GM04504 (cell line): ENCODE data around the gene CACNA1I.

ENCODE experiments used
- DNase-seq: peaks from one replicate; pipeline ENCODE4 v3.0.0-alpha.2; 2012; ENCODE audit warnings: low read depth

Gene CACNA1I

DNA sequence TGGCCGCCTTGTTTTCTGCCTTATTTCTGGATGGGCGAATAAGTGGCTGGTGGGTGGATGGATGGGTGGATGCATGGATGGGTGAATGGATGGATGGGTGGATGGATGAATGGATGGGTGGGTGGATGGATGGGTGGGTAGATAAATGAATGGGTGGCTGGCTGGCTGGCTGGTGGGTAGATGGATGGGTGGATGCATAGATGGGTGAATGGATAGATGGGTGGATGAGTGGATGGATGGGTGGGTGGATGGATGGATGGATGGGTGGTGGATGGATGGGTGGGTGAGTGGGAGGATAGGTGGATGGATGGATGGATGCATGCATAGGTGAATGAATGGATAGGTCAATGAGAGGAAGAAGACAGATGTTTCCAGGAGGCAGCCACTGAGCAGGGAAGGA is 98.9 kb downstream of the CACNA1I start:
- no peak for DNase-seq

DNA sequence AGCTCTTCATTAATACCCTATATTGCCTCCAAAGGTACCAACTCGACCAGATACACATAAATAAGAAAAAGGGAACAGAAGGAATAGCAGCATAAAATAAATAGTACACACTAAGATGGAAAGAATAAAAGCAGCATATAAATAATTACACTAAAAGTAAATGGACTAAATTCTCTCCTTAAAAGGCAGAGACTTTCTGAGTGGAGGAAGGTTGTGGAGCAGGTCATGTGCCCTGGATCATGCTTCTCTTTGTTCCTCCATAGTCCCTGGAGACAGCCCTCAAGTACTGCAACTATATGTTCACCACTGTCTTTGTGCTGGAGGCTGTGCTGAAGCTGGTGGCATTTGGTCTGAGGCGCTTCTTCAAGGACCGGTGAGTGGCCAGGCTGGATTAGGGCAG is 101.4 kb downstream of the CACNA1I start:
- DNase-seq, result no peak

DNA sequence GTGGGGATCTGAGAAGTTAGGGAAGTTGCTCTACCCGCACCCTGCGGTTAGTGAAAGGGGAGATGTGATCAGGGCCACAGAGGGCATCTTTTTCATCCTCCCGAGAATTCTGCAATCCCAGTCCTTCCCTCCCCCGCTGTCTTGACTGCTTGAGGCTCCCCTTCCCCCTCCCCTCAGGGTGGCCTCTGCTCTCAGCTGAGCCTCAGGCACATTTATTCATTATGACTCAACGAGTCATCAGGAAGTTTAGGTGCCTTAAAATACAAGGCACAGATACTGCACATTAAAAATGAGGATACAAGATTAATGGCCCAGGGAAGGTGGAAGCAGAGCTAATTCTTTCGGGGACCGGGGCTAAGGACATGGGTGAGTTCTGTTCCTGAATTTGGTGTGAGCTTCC is 104.0 kb downstream of the CACNA1I start:
- no peak for DNase-seq

DNA sequence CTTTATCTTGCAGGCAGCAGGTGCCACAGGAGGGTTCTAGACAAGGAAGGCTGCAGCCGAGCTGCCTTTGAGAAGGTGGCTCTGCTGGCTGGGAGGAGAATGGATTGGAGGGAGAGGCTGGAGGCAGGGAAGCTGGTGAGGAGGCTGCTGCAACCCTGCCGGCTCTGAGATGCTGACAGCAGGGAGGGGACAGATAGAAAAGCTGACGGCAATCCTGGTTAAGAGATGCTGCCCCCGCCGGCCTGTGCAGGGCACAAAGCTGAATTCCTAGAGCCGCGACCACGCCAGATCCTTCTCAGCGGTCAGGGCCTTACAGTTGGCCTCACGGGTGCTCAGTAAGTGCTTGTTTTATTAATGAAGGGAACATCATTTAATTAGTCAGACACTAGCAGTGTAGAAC is 105.4 kb downstream of the CACNA1I start:
- no peak for DNase-seq

DNA sequence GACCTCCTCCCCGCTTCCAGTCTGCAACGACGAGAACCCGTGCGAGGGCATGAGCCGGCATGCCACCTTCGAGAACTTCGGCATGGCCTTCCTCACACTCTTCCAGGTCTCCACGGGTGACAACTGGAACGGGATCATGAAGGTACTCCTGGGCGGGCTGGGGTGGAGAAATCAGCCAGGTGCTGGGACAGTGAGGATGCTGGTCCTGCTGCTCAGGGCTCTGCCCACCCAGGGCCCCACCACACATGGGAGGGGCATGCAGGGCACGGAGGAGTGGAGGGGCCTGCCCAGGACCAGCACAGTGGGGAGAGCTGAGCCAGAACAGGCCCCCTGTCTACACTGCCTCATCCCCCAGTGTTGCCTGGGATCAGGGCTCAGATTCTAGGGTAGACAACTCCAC is 107.4 kb downstream of the CACNA1I start:
- no peak for DNase-seq

DNA sequence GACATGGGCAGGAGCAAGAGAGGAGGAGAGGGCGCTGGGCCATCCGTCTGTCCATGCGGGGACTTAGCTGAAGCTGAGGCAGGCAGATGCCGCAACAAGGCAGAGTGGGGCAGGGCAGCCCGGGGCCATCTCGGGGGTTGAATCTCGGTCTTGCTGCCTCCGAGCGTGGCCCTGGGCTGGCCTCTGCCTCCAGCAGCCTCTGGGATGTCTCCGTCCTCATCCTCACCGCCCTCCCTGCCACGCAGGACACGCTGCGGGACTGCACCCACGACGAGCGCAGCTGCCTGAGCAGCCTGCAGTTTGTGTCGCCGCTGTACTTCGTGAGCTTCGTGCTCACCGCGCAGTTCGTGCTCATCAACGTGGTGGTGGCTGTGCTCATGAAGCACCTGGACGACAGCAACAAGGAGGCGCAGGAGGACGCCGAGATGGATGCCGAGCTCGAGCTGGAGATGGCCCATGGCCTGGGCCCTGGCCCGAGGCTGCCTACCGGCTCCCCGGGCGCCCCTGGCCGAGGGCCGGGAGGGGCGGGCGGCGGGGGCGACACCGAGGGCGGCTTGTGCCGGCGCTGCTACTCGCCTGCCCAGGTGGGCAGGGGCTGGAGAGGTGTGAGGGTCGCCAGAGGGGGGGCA is 108.4 kb downstream of the CACNA1I start:
- DNase-seq, result no peak

DNA sequence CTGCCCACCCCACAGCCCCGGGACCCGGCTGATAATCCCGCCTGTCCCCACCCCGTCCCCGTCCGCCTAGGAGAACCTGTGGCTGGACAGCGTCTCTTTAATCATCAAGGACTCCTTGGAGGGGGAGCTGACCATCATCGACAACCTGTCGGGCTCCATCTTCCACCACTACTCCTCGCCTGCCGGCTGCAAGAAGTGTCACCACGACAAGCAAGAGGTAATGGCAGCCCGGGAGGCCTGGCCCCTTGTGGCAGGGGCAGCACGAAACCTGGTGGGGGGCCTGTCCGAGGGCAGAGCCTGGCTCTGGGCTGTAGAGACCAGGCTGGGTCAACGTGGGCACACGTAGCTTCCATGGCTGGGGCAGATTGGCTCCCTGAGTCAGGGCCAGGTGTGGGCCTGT is 109.1 kb downstream of the CACNA1I start:
- no peak for DNase-seq

DNA sequence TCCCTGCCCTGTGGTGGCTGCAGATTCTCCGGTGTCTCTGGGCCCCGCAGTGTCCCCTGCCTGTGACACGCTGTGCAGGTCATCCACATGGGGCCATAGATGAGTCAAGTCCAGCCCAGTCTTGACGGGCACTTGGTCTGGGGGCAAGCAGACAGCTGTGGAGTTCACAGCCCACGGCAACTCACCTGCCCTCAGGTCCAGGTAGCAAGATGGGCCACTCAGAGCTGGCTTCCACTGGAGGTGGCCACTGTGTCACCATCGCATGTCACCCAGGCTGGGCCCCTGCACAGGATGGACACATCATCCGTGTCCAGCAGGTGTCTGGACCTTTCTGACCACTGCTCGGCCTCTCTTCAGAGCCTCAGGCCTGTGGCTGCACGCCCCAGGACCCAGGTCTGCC is 109.9 kb downstream of the CACNA1I start:
- DNase-seq, result no peak

DNA sequence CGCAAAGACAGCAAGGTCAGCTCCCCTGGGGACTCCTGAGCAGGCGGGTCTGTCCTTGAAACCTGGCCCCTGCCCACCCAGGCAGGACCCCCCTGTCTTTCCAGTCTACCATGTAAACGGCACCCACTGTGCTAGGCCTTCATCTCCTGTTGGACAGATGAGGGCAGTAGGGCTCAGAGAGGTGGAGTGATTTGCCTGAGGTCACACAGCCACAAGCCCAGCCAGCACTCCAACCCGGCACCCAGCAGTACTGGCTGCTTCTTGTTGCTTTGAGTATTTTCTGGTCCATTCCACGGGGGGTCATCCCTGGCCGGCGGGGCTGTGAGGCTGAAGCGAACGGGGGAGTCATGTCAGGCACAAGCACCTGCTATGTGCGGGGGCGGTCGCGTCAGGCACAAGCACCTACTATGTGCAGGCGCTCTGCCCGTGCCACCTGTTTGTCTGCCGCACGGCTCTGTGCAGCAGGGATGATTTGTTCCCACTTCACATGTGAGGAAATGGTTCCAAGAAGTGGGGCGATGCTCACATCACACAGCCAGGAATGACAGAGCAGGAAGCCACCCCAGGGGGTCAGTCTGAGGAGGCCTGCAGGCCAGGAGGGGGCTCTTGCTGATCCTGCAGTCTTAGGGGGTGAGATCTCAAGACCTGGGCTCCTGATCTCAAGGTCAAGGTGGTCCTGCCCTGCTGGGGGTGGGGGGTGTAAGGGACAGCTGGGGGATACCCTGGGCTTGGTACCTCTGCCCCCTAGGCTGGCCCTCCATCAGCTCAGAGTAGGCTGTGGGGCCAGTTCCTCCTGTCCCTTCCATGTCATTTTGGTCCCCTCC is 110.7 kb downstream of the CACNA1I start:
- no peak for DNase-seq

DNA sequence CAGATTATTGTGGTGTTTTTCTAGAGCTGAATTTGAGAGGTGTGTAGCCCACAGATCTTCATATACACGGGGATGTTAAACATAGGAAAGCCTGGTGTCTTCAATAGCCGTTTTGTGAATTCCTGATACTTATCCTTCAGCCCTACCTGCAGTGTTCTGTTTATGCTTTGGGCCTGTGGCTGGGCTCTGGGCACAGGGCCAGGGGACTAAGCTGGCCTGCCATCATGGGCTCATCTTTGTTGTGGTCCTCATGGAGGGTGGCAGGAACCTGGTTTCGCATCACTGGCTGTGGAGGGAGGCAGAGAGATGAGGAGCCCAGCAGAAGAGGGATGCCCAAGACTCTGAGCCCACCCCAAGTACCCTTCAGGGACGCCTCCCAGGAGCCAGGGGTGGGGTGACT is 112.4 kb downstream of the CACNA1I start:
- DNase-seq, result no peak

DNA sequence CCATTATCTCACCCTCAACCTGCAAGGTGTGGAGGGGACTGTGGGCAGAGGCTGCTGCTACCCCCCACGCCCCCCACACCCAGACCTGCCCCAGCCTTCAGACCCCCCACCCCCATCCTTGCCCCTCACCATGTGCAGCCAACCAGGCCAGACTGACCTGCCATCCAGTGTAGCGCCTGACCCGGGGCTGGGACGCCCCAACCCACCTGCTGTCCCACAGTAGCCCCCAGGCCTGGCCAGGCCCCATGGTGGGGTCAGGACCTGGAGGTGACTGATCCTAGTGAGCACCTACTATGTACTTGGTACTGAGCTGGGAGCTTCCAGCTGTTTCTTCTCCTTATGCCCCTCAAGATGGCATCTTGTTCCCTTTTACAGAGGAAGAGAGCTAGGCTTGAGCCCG is 113.1 kb downstream of the CACNA1I start:
- DNase-seq, result no peak

DNA sequence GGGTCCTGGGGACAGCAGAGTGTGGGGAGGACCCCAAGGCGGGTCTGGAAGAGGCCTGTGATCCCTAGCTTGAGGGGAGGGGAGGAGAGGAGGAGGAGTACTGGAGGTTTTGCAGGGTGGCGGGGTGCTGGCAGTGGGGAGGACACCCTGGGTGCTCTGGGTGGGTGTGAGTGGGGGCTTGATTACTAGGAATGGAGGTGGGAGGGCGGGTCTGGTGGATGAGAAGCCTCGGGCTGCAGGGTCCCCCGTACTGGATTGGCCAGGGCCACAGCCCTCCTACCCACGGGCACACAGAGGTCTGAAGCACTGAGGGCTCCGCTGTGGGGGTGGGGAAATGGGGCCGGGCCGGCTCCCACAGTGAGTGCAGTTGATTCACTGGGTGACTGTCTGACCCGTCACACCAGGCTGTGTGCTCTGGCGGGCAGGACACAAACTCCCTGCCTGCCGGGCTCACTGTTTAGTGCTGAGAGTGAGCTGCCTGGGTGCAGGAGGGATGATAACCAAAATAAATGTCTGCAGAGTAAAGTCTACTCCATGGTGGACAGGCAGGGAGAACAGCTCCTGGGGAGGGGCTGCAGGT is 114.2 kb downstream of the CACNA1I start:
- no peak for DNase-seq

DNA sequence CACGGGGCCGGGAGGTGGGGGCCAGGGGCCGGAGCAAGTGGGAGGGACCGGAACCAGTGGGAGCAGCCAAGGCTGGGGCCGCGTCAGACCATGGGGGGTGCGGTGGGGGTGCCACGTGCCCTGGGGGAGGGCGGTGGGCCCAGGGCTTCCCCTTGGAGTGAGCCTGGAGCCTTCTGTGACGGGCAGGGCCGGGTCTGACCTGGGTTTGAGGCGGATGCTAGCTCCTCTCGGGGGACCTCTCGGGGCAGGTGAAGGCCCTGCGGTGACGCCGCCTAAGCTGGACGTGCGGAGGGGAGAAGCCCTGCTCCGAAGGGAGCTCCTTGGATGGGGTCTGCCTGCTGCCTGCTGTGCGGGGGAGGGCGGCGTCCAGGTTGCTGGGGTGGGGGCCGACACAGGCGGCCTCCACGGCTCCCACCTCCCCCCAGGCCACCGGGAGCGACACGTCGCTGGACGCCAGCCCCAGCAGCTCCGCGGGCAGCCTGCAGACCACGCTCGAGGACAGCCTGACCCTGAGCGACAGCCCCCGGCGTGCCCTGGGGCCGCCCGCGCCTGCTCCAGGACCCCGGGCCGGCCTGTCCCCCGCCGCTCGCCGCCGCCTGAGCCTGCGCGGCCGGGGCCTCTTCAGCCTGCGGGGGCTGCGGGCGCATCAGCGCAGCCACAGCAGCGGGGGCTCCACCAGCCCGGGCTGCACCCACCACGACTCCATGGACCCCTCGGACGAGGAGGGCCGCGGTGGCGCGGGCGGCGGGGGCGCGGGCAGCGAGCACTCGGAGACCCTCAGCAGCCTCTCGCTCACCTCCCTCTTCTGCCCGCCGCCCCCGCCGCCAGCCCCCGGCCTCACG is 115.0 kb downstream of the CACNA1I start:
- DNase-seq, result no peak

DNA sequence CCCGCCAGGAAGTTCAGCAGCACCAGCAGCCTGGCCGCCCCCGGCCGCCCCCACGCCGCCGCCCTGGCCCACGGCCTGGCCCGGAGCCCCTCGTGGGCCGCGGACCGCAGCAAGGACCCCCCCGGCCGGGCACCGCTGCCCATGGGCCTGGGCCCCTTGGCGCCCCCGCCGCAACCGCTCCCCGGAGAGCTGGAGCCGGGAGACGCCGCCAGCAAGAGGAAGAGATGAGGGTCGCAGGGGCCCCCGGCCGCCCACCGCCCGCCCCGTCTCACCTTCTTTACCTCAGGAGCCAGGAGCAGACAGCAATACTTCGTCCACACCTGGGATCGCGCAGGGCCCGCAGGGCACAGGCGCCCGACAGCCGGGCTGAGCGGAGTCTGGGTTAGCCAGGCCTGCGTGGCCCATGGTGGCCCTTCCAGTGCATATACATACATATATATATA is 115.6 kb downstream of the CACNA1I start:
- DNase-seq, result no peak

DNA sequence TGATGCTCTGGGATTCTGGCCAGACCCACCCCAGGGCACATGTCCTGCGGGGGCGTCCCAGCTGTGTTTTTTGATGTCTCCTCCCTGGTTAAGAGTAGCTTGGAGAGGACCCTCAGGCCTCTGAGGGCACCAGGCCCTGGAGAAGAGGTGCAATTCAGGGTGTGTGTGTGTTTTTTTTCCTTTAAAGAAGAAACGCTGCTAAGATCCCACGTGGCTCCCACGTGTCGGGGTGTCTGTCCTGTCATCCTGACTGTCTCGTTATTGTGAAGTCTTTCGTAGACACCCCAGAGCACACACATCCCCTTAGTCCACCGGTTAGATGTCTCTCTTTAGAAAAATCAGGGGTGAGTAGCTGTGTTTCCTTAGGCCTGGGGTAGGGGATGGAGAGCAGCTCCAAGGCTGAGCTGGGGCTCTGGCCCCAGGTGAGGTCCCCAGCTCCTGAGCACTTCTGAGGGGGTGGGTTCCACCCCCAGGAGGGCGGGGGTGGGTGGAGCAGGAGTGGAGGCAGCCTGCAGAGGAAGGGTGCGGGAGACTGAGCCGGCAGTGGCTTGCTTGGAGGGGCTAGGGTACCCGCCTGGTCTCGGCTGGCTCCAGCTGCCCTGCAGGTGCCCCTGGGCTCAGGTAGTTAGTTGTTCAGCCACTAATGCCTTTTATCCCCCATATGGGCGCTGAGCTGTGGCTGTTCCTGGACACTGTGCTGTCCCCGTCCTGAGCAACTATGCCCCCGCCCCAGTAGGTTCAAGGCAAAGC is 116.4 kb downstream of the CACNA1I start:
- no peak for DNase-seq

DNA sequence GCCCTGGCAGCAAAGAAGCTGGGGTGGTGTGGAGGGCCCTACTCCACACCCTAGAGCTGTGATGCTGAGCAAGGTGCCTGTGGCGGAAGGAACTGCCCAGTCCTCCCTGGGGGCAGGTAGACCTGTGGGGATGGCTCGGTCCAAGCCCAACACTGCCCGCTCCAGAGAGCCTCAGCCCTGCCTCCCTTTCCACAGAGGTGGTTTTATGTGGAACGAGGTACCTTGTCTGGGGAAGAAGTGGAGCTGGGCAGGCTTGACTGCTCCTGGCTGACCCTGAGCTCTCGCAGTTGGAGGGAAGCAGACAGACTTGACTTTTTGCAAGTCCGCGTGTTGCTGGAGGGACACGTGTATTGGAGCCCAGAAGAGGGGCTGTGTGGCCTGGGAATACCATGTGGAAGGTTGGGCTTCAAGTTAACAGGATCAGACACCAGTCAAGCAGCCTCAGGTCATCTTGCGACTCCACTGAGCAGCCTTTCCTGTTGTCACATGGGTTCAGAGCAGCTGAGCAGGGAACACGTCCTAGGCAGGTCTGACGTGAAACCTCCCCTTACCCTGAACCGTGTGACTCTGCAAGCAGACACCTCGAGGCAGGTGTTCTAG is 117.7 kb downstream of the CACNA1I start:
- DNase-seq, result no peak

DNA sequence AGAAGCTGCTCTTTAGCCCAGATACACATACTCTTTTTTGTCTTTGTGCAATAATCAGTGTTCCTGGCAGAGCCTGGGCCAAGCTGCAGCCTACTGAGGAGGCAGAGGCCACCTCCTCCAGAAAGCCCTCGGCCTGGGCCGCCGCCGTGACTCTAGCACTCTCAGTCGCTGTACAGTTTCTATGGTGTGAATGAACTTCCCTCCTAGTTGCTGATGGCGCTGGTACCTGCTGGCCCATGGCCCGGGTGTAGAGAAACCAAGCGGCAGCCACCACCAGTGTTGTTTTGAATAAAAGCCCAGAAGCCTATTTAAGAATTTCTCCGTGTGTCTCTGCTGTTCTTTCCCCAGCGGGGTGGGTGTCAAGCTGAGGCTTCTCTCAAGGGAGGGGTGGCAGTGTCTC is 118.9 kb downstream of the CACNA1I start:
- DNase-seq, result no peak

DNA sequence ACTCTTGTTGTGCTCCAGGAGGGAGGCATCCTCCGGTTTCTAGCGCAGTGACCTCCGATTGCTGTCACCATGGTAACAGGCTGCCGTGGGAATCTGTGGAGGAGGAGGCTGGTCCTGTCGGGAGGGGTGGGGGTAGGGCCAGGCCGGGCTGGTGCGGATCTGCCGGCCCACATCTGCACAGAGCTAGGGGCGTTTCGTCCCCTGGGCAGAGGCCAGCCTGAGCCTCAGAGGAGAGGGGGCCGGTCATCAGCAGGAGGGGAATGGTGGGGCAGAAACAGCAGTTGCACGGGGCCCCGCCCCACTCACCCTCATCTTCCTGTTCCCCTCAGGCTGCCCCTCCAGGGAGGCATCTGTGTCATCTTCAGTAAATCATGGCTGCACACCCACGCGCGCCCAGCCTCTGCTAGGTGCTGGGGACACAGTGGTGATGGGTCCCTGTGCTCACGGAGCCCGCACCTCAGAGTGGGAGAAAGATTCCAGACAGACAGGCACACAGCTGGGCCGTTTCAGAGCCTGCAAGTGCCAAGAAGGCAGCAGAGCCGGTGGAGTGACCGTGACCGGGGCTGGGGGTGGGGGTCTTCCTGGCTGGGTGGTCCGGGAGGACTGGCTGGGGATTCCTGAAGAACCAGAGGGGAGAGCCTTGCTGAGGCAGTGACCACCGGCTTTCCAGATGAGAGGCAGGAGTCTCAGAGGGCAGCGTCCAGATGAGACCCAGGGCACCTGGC is 120.5 kb downstream of the CACNA1I start:
- DNase-seq, result no peak

DNA sequence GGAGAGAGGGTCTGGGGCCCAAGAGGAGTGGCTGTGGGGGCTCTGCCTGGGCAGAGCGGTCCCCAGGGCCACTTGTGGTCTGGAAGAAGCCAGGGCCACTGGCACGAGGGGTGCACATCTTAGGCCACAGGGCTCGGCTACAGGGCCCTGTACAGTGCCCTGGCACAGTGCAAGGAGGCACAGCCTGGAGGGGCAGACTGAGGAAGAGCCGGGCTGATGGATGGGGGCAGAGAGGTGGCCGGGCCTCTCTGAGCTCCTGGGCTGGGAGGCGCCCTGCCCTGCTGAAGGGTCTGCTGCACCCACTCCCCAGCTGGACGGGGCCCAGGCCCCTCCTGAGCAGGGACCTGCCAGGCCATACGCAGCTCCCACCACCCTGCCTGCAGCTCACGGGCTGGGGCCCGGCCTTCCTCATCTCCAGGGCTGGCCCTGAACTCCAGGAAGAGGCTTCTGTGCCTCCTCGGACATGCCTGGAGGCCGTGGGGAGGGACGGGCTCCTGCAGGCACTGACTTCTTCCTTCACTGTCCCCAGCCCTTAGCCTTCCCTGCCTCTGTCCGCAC is 123.5 kb downstream of the CACNA1I start:
- no peak for DNase-seq

DNA sequence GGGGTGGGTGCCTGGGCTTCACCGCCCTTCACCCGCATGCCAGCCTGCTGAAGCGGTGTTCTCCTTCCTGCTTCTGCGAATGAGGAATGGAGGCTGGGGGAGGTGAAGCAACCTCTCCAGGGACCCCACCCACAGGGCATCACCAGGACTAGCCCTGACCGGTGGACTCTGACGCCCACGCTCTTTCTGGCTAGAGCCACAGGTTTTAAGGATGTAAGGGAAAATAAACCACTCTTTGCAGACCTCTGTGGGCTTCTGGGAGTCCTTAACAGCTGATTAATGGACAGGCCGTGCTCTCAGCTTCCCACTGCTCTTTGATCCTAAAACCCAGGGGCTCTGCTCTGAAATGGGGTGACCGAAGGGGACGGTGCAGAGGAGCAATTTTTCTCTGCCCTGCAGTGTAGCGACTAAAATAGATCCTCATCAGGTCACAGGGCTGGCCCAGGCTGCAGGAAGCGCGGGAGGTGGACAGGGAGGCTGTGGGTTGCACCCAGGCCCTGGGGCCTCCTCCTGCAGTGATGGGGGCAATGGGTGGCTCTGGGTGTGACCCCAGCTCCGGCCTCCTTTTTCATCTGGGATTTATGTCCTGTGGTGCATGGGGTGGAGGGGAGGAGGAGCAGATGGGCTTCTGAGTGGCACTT is 127.4 kb downstream of the CACNA1I start:
- DNase-seq, result no peak
